ENCODE data around the gene UFSP1.

UFSP1 gene

GRCh38 chr7:100882201-100882600, 7.3 kb downstream of the UFSP1 start:
- in situ Hi-C loops (cut with MboI; ENCODE audit: low sequenced_read_pairs): no loop called here
- Histone ChIP-seq H3K9me3 (no peaks in the 10 kb centered on the region), H3K27me3 (ENCODE audit: low read depth) (no peaks in the 10 kb centered on the region), H3K4me3 (no peak overlapping the region), H3K36me3 (replicated peaks) (peaks cover 92% of the 10 kb centered on the region), H3K4me1 (no peaks in the 10 kb centered on the region)
- DNase-seq (ENCODE audit: low spot score in 2 of 2): no peak

GRCh38 chr7:100881136-100881535, 8.4 kb downstream of the UFSP1 start:
- H3K9me3 ChIP-seq: no peaks in the 10 kb centered on the region
- H3K36me3 ChIP-seq (replicated peaks): peaks cover 90% of the 10 kb centered on the region
- no peaks in the 10 kb centered on the region for H3K27me3 ChIP-seq (ENCODE audit: low read depth)
- DNase-seq (ENCODE audit: low spot score in 2 of 2): no peak
- no peak overlapping the region for H3K4me3 ChIP-seq
- H3K4me1 ChIP-seq: no peaks in the 10 kb centered on the region; the same call in 1 of the 2 replicates
- in situ Hi-C loops (cut with MboI; ENCODE audit: low sequenced_read_pairs): no loop called here

GRCh38 chr7:100880645-100881044, 8.9 kb downstream of the UFSP1 start:
- peaks cover 90% of the 10 kb centered on the region for H3K36me3 ChIP-seq (replicated peaks)
- in situ Hi-C loops (cut with MboI; ENCODE audit: low sequenced_read_pairs): no loop called here

GRCh38 chr7:100879685-100880261, 9.7 kb downstream of the UFSP1 start:
- Histone ChIP-seq H3K36me3 (replicated peaks) (peaks cover 88% of the 10 kb centered on the region), H3K4me1 (no peaks in the 10 kb centered on the region; the same call in 1 of the 2 replicates), H3K9me3 (no peaks in the 10 kb centered on the region), H3K4me3 (no peak overlapping the region), H3K27me3 (ENCODE audit: low read depth) (no peaks in the 10 kb centered on the region)
- in situ Hi-C loops (cut with MboI; ENCODE audit: low sequenced_read_pairs): no loop called here
- DNase-seq (ENCODE audit: low spot score in 2 of 2): no peak

More at GRCh38 chr7:100880645-100881044, 8.9 kb downstream of the UFSP1 start:
- no peak for DNase-seq (ENCODE audit: low spot score in 2 of 2)
- no peaks in the 10 kb centered on the region for H3K9me3 ChIP-seq
- no peak overlapping the region for H3K4me3 ChIP-seq
- H3K4me1 ChIP-seq: no peaks in the 10 kb centered on the region; the same call in 1 of the 2 replicates
- no peaks in the 10 kb centered on the region for H3K27me3 ChIP-seq (ENCODE audit: low read depth)

- H3K9me3 ChIP-seq: no peaks in the 10 kb centered on the region
- H3K27me3 ChIP-seq (ENCODE audit: low read depth): no peaks in the 10 kb centered on the region
- DNase-seq (ENCODE audit: low spot score in 2 of 2): no peak
- peaks cover 8% of the 10 kb centered on the region for H3K4me1 ChIP-seq
- no peak overlapping the region for H3K4me3 ChIP-seq
- in situ Hi-C loops (cut with MboI; ENCODE audit: low sequenced_read_pairs): no loop called here
- H3K36me3 ChIP-seq (replicated peaks): peaks cover 84% of the 10 kb centered on the region
Measured at GRCh38 chr7:100878685-100879084, 10.8 kb downstream of the UFSP1 start.

GRCh38 chr7:100878013-100878412, 11.5 kb downstream of the UFSP1 start:
- in situ Hi-C loops (cut with MboI; ENCODE audit: low sequenced_read_pairs): no loop called here
- Histone ChIP-seq H3K9me3 (no peaks in the 10 kb centered on the region), H3K36me3 (replicated peaks) (peaks cover 84% of the 10 kb centered on the region), H3K4me3 (no peak overlapping the region), H3K4me1 (peaks cover 8% of the 10 kb centered on the region), H3K27me3 (ENCODE audit: low read depth) (no peaks in the 10 kb centered on the region)
- no peak for DNase-seq (ENCODE audit: low spot score in 2 of 2)

GRCh38 chr7:100875356-100875751, 14.2 kb downstream of the UFSP1 start:
- peaks cover 8% of the 10 kb centered on the region for H3K4me1 ChIP-seq
- DNase-seq (ENCODE audit: low spot score in 2 of 2): peak in 1 of 2 experiments; percentile 49

GRCh38 chr7:100874577-100875355, 14.7 kb downstream of the UFSP1 start, which contains the start of gene SRRT:
Gene SRRT (plus strand): TSS chr7:100875103. CDS start chr7:100875591, 488 bp downstream.
- peak; percentile 97 to 99 for DNase-seq (ENCODE audit: low spot score in 2 of 2)
- Histone ChIP-seq H3K36me3 (replicated peaks) (peaks cover 84% of the 10 kb centered on the region), H3K4me3 (peak within 1 kb of the TSS; percentile 97), H3K9me3 (no peaks in the 10 kb centered on the region), H3K4me1 (peaks cover 8% of the 10 kb centered on the region), H3K27me3 (ENCODE audit: low read depth) (no peaks in the 10 kb centered on the region)
- in situ Hi-C loops (cut with MboI; ENCODE audit: low sequenced_read_pairs): no loop called here

More at GRCh38 chr7:100875356-100875751, 14.2 kb downstream of the UFSP1 start:
- in situ Hi-C loops (cut with MboI; ENCODE audit: low sequenced_read_pairs): no loop called here
- H3K9me3 ChIP-seq: no peaks in the 10 kb centered on the region
- H3K4me3 ChIP-seq: peak overlapping the region; percentile 97
- no peaks in the 10 kb centered on the region for H3K27me3 ChIP-seq (ENCODE audit: low read depth)
- H3K36me3 ChIP-seq (replicated peaks): peaks cover 84% of the 10 kb centered on the region

- peaks cover 82% of the 10 kb centered on the region for H3K36me3 ChIP-seq (replicated peaks)
- no peaks in the 10 kb centered on the region for H3K9me3 ChIP-seq
- in situ Hi-C loops (cut with MboI; ENCODE audit: low sequenced_read_pairs): no loop called here
- H3K4me3 ChIP-seq: peak overlapping the region; percentile 97
- DNase-seq (ENCODE audit: low spot score in 2 of 2): no peak
- peaks cover 8% of the 10 kb centered on the region for H3K4me1 ChIP-seq
- no peaks in the 10 kb centered on the region for H3K27me3 ChIP-seq (ENCODE audit: low read depth)
Measured at GRCh38 chr7:100874300-100874576, 15.3 kb downstream of the UFSP1 start.

- peaks cover 82% of the 10 kb centered on the region for H3K36me3 ChIP-seq (replicated peaks)
- H3K9me3 ChIP-seq: no peaks in the 10 kb centered on the region
- peaks cover 8% of the 10 kb centered on the region for H3K4me1 ChIP-seq
- H3K4me3 ChIP-seq: peak overlapping the region; percentile 97
- in situ Hi-C loops (cut with MboI; ENCODE audit: low sequenced_read_pairs): no loop called here
- H3K27me3 ChIP-seq (ENCODE audit: low read depth): no peaks in the 10 kb centered on the region
- DNase-seq (ENCODE audit: low spot score in 2 of 2): no peak
Measured at GRCh38 chr7:100873599-100874299, 15.8 kb downstream of the UFSP1 start.

GRCh38 chr7:100867776-100868485, 21.6 kb downstream of the UFSP1 start:
- no peak for DNase-seq (ENCODE audit: low spot score in 2 of 2)
- in situ Hi-C loops (cut with MboI; ENCODE audit: low sequenced_read_pairs): no loop called here
- Histone ChIP-seq H3K36me3 (replicated peaks) (peaks cover 38% of the 10 kb centered on the region), H3K4me3 (peak overlapping the region; percentile 68), H3K27me3 (ENCODE audit: low read depth) (no peaks in the 10 kb centered on the region), H3K4me1 (peaks cover 9% of the 10 kb centered on the region), H3K9me3 (no peaks in the 10 kb centered on the region)

GRCh38 chr7:100867040-100867775, 22.3 kb downstream of the UFSP1 start, which contains the start of gene TRIP6:
Gene TRIP6 (plus strand): TSS chr7:100867387. CDS start chr7:100867498, 111 bp downstream.
- Histone ChIP-seq H3K4me1 (peaks cover 9% of the 10 kb centered on the region), H3K27me3 (ENCODE audit: low read depth) (no peaks in the 10 kb centered on the region), H3K36me3 (replicated peaks) (peaks cover 33% of the 10 kb centered on the region), H3K9me3 (no peaks in the 10 kb centered on the region), H3K4me3 (peak within 1 kb of the TSS; percentile 68)
- DNase-seq (ENCODE audit: low spot score in 2 of 2): peak; percentile 70 to 94
- in situ Hi-C loops (cut with MboI; ENCODE audit: low sequenced_read_pairs): no loop called here

GRCh38 chr7:100866729-100867039, 22.8 kb downstream of the UFSP1 start:
- Histone ChIP-seq H3K4me1 (peaks cover 9% of the 10 kb centered on the region), H3K9me3 (no peaks in the 10 kb centered on the region), H3K36me3 (replicated peaks) (peaks cover 30% of the 10 kb centered on the region), H3K4me3 (peak overlapping the region; percentile 68), H3K27me3 (ENCODE audit: low read depth) (no peaks in the 10 kb centered on the region)
- DNase-seq (ENCODE audit: low spot score in 2 of 2): no peak
- in situ Hi-C loops (cut with MboI; ENCODE audit: low sequenced_read_pairs): no loop called here
